GM12878 (cell line): ENCODE data around the gene SFR1. TPM values are rescaled to one million over a fixed set of nuclear protein-coding genes. Genes with fewer than 3 reads are reported as not detected.

Experiments
- ATAC-seq: fragments of 200-7000 bp; cut with Tn5 transposase; 3 replicates; pipeline ENCODE4 v1.9.1; 2020; ENCODE audit warnings: mild to moderate bottlenecking, moderate library complexity
- BruUV-seq: library from RNA; stranded (reverse); fragments of 400-500 nt; replicated peaks from 2 replicates; lab custom pipeline; 2021; lab: Mats Ljungman, UMichigan
- CTCF ChIA-PET: fragments of 300-600 bp; sonication (Branson Sonifier 250); formaldehyde crosslinking; extraction: SDS; loops from one replicate; lab custom pipeline; 2021; ENCODE audit warnings: inconsistent platforms; lab: Yijun Ruan, JAX
- POLR2A ChIA-PET: fragments of 350-600 bp; formaldehyde crosslinking; extraction: SDS; loops from one replicate; lab custom pipeline; 2021; ENCODE audit warnings: inconsistent platforms; lab: Charles Lee
- RAD21 ChIA-PET: fragments of 300-600 bp; sonication (Branson Sonifier 250); formaldehyde crosslinking; loops from one replicate; lab custom pipeline; 2023; ENCODE audit warnings: antibody characterized with exemption; ENCODE audit not compliant: unreplicated experiment; lab: Charles Lee
- SMC1A ChIA-PET: fragments of 300-600 bp; sonication (Branson Sonifier 250); formaldehyde crosslinking; loops from one replicate; lab custom pipeline; 2023; ENCODE audit not compliant: unreplicated experiment, uncharacterized antibody; lab: Charles Lee
- DNase-seq: peaks from one replicate; pipeline ENCODE4 v3.0.0-alpha.2; 2011; ENCODE audit warnings: low read depth, low spot score
- FAIRE-seq: peaks from 3 replicates; lab custom pipeline; 2011; peaks lifted over from hg19 to GRCh38; lab: Jason Lieb, UNC
- H2AFZ ChIP-seq: 2 replicates; pipeline ENCODE4 v1.6.0; 2011; ENCODE audit warnings: low read depth, low read length, control low read depth; ENCODE audit not compliant: control insufficient read depth
- H3K27ac ChIP-seq: 2 replicates; pipeline ENCODE4 v1.5.1; 2011; ENCODE audit warnings: control low read depth; ENCODE audit not compliant: control insufficient read depth, insufficient read depth
- H3K27me3 ChIP-seq, 2 experiments: replicated peaks in 1 of 2; 2 replicates each; pipeline versions ENCODE4 v1.6.0 to v1.6.1; 2011; ENCODE audit warnings: low read length in 1 of 2; ENCODE audit not compliant: control insufficient read depth in 2 of 2, insufficient read depth in 2 of 2
- H3K36me3 ChIP-seq, 2 experiments: 2 replicates each; pipeline ENCODE4 v1.5.1; 2011; ENCODE audit warnings: low read length in 1 of 2; ENCODE audit not compliant: control insufficient read depth in 2 of 2, insufficient read depth in 2 of 2
- H3K4me1 ChIP-seq: 2 replicates; pipeline ENCODE4 v1.6.1; 2011; ENCODE audit warnings: mild to moderate bottlenecking, low read length, moderate library complexity, mixed read lengths; ENCODE audit not compliant: control insufficient read depth, insufficient read depth
- H3K4me2 ChIP-seq: 2 replicates; pipeline ENCODE4 v1.6.0; 2011; ENCODE audit warnings: control low read depth; ENCODE audit not compliant: control insufficient read depth, insufficient read depth
- H3K4me3 ChIP-seq: fragments of 200-600 bp; sonication (generic); 2 replicates; pipeline ENCODE4 v1.5.1; 2016
- H3K79me2 ChIP-seq: 2 replicates; pipeline ENCODE4 v1.6.0; 2011; ENCODE audit warnings: low read length; ENCODE audit not compliant: control insufficient read depth, insufficient read depth
- H3K9ac ChIP-seq: 2 replicates; pipeline ENCODE4 v1.8.0; 2011; ENCODE audit warnings: low read length, control low read depth, mixed read lengths; ENCODE audit not compliant: control insufficient read depth, insufficient read depth
- H3K9me3 ChIP-seq: replicated peaks from 3 replicates; pipeline ENCODE4 v1.5.1; 2011; ENCODE audit warnings: mild to moderate bottlenecking, low read length; ENCODE audit not compliant: control insufficient read depth, insufficient read depth
- H4K20me1 ChIP-seq: 2 replicates; pipeline ENCODE4 v1.6.0; 2011; ENCODE audit not compliant: control insufficient read depth, insufficient read depth
- BMI1 ChIP-seq: fragments of 450-650 bp; IDR thresholded peaks from 2 replicates; pipeline ENCODE4 v1.6.1; 2016; ENCODE audit warnings: mild to moderate bottlenecking, moderate library complexity, borderline replicate concordance
- CEBPB ChIP-seq, 2 experiments: fragments of 150-350 bp in 1 of 2; IDR thresholded peaks; 2 replicates each; pipeline ENCODE4 v1.6.1; 2012 to 2014; ENCODE audit warnings: low read depth in 2 of 2, low read length in 2 of 2, borderline replicate concordance in 1 of 2, inconsistent platforms in 1 of 2
- ESRRA ChIP-seq: IDR thresholded peaks from 2 replicates; pipeline ENCODE4 v1.6.1; 2012; ENCODE audit warnings: mild to moderate bottlenecking, low read length, improper control_type of control experiment
- FOXK2 ChIP-seq: fragments of 450-650 bp; IDR thresholded peaks from 2 replicates; pipeline ENCODE4 v1.6.1; 2017; ENCODE audit warnings: mild to moderate bottlenecking, moderate library complexity
- IKZF1 ChIP-seq: fragments of 450-650 bp; conservative IDR thresholded peaks from 2 replicates; pipeline ENCODE4 v1.6.1; 2017; ENCODE audit warnings: antibody characterized with exemption, mild to moderate bottlenecking
- IKZF2 ChIP-seq, 2 experiments: fragments of 450-650 bp; IDR thresholded peaks; 2 replicates each; pipeline ENCODE4 v1.6.1; 2017; ENCODE audit warnings: mild to moderate bottlenecking in 2 of 2, moderate library complexity in 2 of 2
- MTA3 ChIP-seq: IDR thresholded peaks from 2 replicates; pipeline ENCODE4 v1.6.1; 2012; ENCODE audit warnings: low read length, inconsistent platforms, borderline replicate concordance
- NFYA ChIP-seq: IDR thresholded peaks from 2 replicates; pipeline ENCODE4 v1.6.1; 2011; ENCODE audit warnings: low read depth, mild to moderate bottlenecking, low read length, improper control_type of control experiment, borderline replicate concordance
- PML ChIP-seq: IDR thresholded peaks from 2 replicates; pipeline ENCODE4 v1.6.1; 2012; ENCODE audit warnings: low read length, inconsistent platforms
- POLR2A ChIP-seq: IDR thresholded peaks from 2 replicates; pipeline ENCODE4 v1.6.1; 2011; ENCODE audit warnings: low read depth, mild to moderate bottlenecking, low read length
- RAD21 ChIP-seq: IDR thresholded peaks from 2 replicates; pipeline ENCODE4 v1.6.1; 2011; ENCODE audit warnings: mild to moderate bottlenecking, low read depth, low read length, moderate library complexity; ENCODE audit not compliant: insufficient read depth
- RB1 ChIP-seq: fragments of 450-650 bp; formaldehyde crosslinking; IDR thresholded peaks from 2 replicates; pipeline ENCODE4 v1.6.1; 2017; ENCODE audit warnings: mild to moderate bottlenecking, borderline replicate concordance
- RBBP5 ChIP-seq: fragments of 200-600 bp; sonication (generic); conservative IDR thresholded peaks from 2 replicates; pipeline ENCODE4 v1.6.1; 2016
- RUNX3 ChIP-seq: IDR thresholded peaks from 2 replicates; pipeline ENCODE4 v1.6.1; 2012; ENCODE audit warnings: low read length, inconsistent platforms
- SIN3A ChIP-seq: IDR thresholded peaks from 2 replicates; pipeline ENCODE4 v1.6.1; 2012; ENCODE audit warnings: low read depth, low read length, improper control_type of control experiment
- SMARCA5 ChIP-seq: fragments of 450-650 bp; IDR thresholded peaks from 2 replicates; pipeline ENCODE4 v1.6.1; 2017; ENCODE audit warnings: mild to moderate bottlenecking
- SP1 ChIP-seq: IDR thresholded peaks from one replicate; pipeline ENCODE4 v1.6.1; 2011; ENCODE audit warnings: low read depth, low read length
- ZNF24 ChIP-seq: fragments of 450-650 bp; IDR thresholded peaks from 2 replicates; pipeline ENCODE4 v1.6.1; 2017; ENCODE audit warnings: antibody characterized with exemption, mild to moderate bottlenecking
- WGBS: methylation state at CpG from one replicate; pipeline ENCODE4 v1.1.6; 2016; ENCODE audit warnings: low lambda C conversion rate; ENCODE audit not compliant: insufficient replicate concordance, insufficient coverage; ENCODE audit errors: missing lambda C conversion rate; 5-methylcytosine and 5-hydroxymethylcytosine counted together
- in situ Hi-C: fragments of 300-500 bp; cut with MboI; formaldehyde crosslinking; loops from 9 replicates; pipeline ENCODE4 v1.14.3; 2018; ENCODE audit warnings: mixed read lengths
- intact Hi-C: fragments of 100-400 bp; cut with micrococcal nuclease; formaldehyde crosslinking; loops from one replicate; pipeline ENCODE4 v1.14.2; 2022; ENCODE audit not compliant: unreplicated experiment
- polyA plus RNA-seq, 11 experiments: library from polyadenylated mRNA; depleted of rRNA in 4 of 11; unstranded in 6 of 11; stranded (reverse) in 5 of 11; fragments of >200 nt; fragmentation: Nextera tagmentation in 4 of 11; fragmentation: Illumina TruSeq in 1 of 11; extraction: Ambion mirVana in 4 of 11; extraction: Trizol in 1 of 11; gene quantifications; 1 replicate in 1 of 11; 2 replicates in 10 of 11; pipeline versions ENCODE4 v1.2.1 to v1.2.3, GENCODE V29; 2011 to 2016; ENCODE audit warnings: inconsistent platforms in 2 of 11, missing spikeins in 2 of 11, low read depth in 1 of 11
- total RNA-seq, 4 experiments: library from RNA; depleted of rRNA in 3 of 4; stranded (reverse); fragments of >200 nt in 3 of 4; fragmentation: Illumina TruSeq in 1 of 4; extraction: Trizol in 1 of 4; gene quantifications; 2 replicates each; pipeline versions ENCODE4 v1.2.1 to v1.2.3, GENCODE V29; 2013 to 2021
- TF ChIP-seq, protein P1 (sequence below): IDR thresholded peaks from 2 replicates; pipeline ENCODE4 v1.6.1; 2011; ENCODE audit warnings: borderline replicate concordance, low read depth, mild to moderate bottlenecking, moderate library complexity, mixed read lengths, low read length; ENCODE audit not compliant: insufficient read depth; ENCODE audit errors: extremely low read length

The SFR1 gene
- total and polyA plus RNA-seq, 10 of the 15 experiments (the other 5 are each of a cell fraction or from before 2014, with no cell fraction given) = 6.9 to 31.5 (median 14.9) TPM

DNA sequence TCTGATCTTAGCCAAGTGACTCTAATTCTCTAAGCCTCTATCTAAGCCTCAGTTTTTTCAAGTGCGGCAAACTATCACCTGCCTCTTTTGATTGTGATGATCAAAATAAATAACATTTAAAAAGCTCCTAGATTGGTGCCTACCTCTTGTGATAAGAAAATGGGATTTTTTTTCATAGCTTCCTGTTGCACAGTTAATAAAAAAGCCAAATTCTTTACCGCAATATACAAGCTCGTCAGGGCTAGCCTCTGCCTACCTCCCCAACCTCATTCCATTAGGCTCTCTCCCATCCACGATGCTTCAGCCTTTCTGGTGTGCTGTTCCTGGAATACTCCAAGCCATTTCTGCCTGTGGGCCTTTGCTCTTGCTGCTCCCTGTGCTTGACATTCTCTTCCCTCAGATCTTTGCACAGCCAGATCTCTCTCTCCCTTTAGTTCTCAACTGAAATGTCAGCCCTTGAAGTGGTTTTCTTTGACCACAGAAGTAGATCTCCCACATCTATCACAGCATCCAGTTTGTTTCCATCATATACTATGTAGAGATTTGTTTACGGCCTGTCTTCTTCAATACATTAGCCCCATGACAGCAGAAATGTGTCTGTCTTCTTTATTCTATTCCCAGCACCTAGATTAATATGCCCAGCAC lies 48.8 kb downstream of the SFR1 start:
- RAD21 ChIA-PET = no interaction called here
- FAIRE-seq = no peak
- BruUV-seq = no TSS peak
- H3K4me2 ChIP-seq = no peak overlapping the region
- intact Hi-C loops = no loop called here
- H3K27ac ChIP-seq = no peak overlapping the region
- H4K20me1 ChIP-seq = no peaks in the 10 kb centered on the region
- H3K27me3 ChIP-seq = no peaks in the 10 kb centered on the region; a peak in 1 of 4 replicates
- SMC1A ChIA-PET = no interaction called here
- no peak for ATAC-seq
- H3K9me3 ChIP-seq = no peaks in the 10 kb centered on the region; the same call in 1 of the 3 replicates
- no peaks in the 10 kb centered on the region for H3K79me2 ChIP-seq
- H3K9ac ChIP-seq = no peak overlapping the region
- 51% methylated on average over 5 of the region's 5 CpGs for WGBS
- no peaks in the 10 kb centered on the region for H3K36me3 ChIP-seq
- CTCF ChIA-PET = no interaction called here
- DNase-seq = no peak
- in situ Hi-C loops = no loop called here
- no peak overlapping the region for H2AFZ ChIP-seq
- TF ChIP-seq RB1 (no peak), ESRRA (no peak), ZNF24 (no peak), RAD21 (no peak), NFYA (no peak), RUNX3 (no peak), IKZF1 (no peak), BMI1 (no peak), SIN3A (no peak), CEBPB (IDR thresholded peaks at IDR 0.05; ENCODE audit: borderline replicate concordance in 1 of 2, low read depth in 2 of 2, low read length in 2 of 2) (no peak), FOXK2 (no peak), IKZF2 (IDR thresholded peaks at IDR 0.05) (no peak), SMARCA5 (no peak), PML (no peak), RBBP5 (no peak), MTA3 (no peak), SP1 (no peak), POLR2A (no peak)
- TF ChIP-seq, protein P1, sequence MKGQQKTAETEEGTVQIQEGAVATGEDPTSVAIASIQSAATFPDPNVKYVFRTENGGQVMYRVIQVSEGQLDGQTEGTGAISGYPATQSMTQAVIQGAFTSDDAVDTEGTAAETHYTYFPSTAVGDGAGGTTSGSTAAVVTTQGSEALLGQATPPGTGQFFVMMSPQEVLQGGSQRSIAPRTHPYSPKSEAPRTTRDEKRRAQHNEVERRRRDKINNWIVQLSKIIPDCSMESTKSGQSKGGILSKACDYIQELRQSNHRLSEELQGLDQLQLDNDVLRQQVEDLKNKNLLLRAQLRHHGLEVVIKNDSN = no peak
- POLR2A ChIA-PET = no interaction called here
- H3K4me1 ChIP-seq = no peaks in the 10 kb centered on the region
- no peak overlapping the region for H3K4me3 ChIP-seq
